ENCODE measurements around the gene PIF1.

The PIF1 gene

GRCh38 chr15:64774629-64775493 is 50.6 kb downstream of the PIF1 start:
- Mint-ChIP-seq H3K4me3 (peak overlapping the region; percentile 59), H3K9me3 (no peaks in the 10 kb centered on the region), H3K4me1 (peaks cover 4% of the 10 kb centered on the region), H3K27ac (ENCODE audit: low read depth) (no peak overlapping the region), H3K27me3 (peaks cover 49% of the 10 kb centered on the region), H3K36me3 (ENCODE audit: insufficient read depth) (peaks cover 2% of the 10 kb centered on the region)
- DNase-seq (ENCODE audit: low spot score in 2 of 2): no peak
- ATAC-seq (replicated peaks; ENCODE audit: extremely low read depth, poor library complexity, severe bottlenecking): no peak

GRCh38 chr15:64774037-64774628 is 51.3 kb downstream of the PIF1 start:
- H3K4me1 Mint-ChIP-seq: peaks cover 4% of the 10 kb centered on the region
- no peak overlapping the region for H3K27ac Mint-ChIP-seq (ENCODE audit: low read depth)
- no peak for DNase-seq (ENCODE audit: low spot score in 2 of 2)
- H3K27me3 Mint-ChIP-seq: peaks cover 51% of the 10 kb centered on the region
- H3K36me3 Mint-ChIP-seq (ENCODE audit: insufficient read depth): peaks cover 2% of the 10 kb centered on the region
- no peaks in the 10 kb centered on the region for H3K9me3 Mint-ChIP-seq
- ATAC-seq (replicated peaks; ENCODE audit: extremely low read depth, poor library complexity, severe bottlenecking): no peak
- peak overlapping the region; percentile 59 for H3K4me3 Mint-ChIP-seq

- Mint-ChIP-seq H3K4me3 (peak overlapping the region; percentile 59), H3K9me3 (no peaks in the 10 kb centered on the region), H3K4me1 (peaks cover 4% of the 10 kb centered on the region), H3K27ac (ENCODE audit: low read depth) (no peak overlapping the region), H3K27me3 (peaks cover 51% of the 10 kb centered on the region), H3K36me3 (ENCODE audit: insufficient read depth) (peaks cover 2% of the 10 kb centered on the region)
- ATAC-seq (replicated peaks; ENCODE audit: extremely low read depth, poor library complexity, severe bottlenecking) (no peak), DNase-seq (ENCODE audit: low spot score in 2 of 2) (no peak)
Observed at GRCh38 chr15:64773606-64774005, 51.8 kb downstream of the PIF1 start.

- Mint-ChIP-seq H3K9me3 (no peaks in the 10 kb centered on the region), H3K27ac (ENCODE audit: low read depth) (no peak overlapping the region), H3K27me3 (peaks cover 51% of the 10 kb centered on the region), H3K4me1 (peaks cover 5% of the 10 kb centered on the region), H3K4me3 (no peak overlapping the region), H3K36me3 (ENCODE audit: insufficient read depth) (peaks cover 2% of the 10 kb centered on the region)
- no peak for ATAC-seq (replicated peaks; ENCODE audit: extremely low read depth, poor library complexity, severe bottlenecking)
- no peak for DNase-seq (ENCODE audit: low spot score in 2 of 2)
Observed at GRCh38 chr15:64772964-64773363, 52.5 kb downstream of the PIF1 start.

GRCh38 chr15:64772488-64772887 is 53.0 kb downstream of the PIF1 start:
- H3K27ac Mint-ChIP-seq (ENCODE audit: low read depth): no peak overlapping the region
- no peaks in the 10 kb centered on the region for H3K9me3 Mint-ChIP-seq
- DNase-seq (ENCODE audit: low spot score in 2 of 2) (no peak), ATAC-seq (replicated peaks; ENCODE audit: extremely low read depth, poor library complexity, severe bottlenecking) (no peak)
- H3K27me3 Mint-ChIP-seq: peaks cover 48% of the 10 kb centered on the region
- peaks cover 9% of the 10 kb centered on the region for H3K4me1 Mint-ChIP-seq
- no peak overlapping the region for H3K4me3 Mint-ChIP-seq
- H3K36me3 Mint-ChIP-seq (ENCODE audit: insufficient read depth): peaks cover 2% of the 10 kb centered on the region

GRCh38 chr15:64770626-64771025 is 54.8 kb downstream of the PIF1 start:
- no peaks in the 10 kb centered on the region for H3K36me3 Mint-ChIP-seq (ENCODE audit: insufficient read depth)
- peaks cover 37% of the 10 kb centered on the region for H3K27me3 Mint-ChIP-seq
- DNase-seq (ENCODE audit: low spot score in 2 of 2): no peak
- H3K4me3 Mint-ChIP-seq: no peak overlapping the region
- no peak overlapping the region for H3K27ac Mint-ChIP-seq (ENCODE audit: low read depth)
- H3K4me1 Mint-ChIP-seq: peaks cover 5% of the 10 kb centered on the region
- H3K9me3 Mint-ChIP-seq: no peaks in the 10 kb centered on the region
- no peak for ATAC-seq (replicated peaks; ENCODE audit: extremely low read depth, poor library complexity, severe bottlenecking)

- Mint-ChIP-seq H3K27ac (ENCODE audit: low read depth) (no peak overlapping the region), H3K4me1 (peaks cover 5% of the 10 kb centered on the region), H3K36me3 (ENCODE audit: insufficient read depth) (no peaks in the 10 kb centered on the region), H3K4me3 (no peak overlapping the region), H3K27me3 (peaks cover 14% of the 10 kb centered on the region), H3K9me3 (no peaks in the 10 kb centered on the region)
- ATAC-seq (replicated peaks; ENCODE audit: extremely low read depth, poor library complexity, severe bottlenecking) (no peak), DNase-seq (ENCODE audit: low spot score in 2 of 2) (no peak)
Observed at GRCh38 chr15:64767203-64767602, 58.2 kb downstream of the PIF1 start.

GRCh38 chr15:64766058-64766457 is 59.4 kb downstream of the PIF1 start:
- DNase-seq (ENCODE audit: low spot score in 2 of 2) (no peak), ATAC-seq (replicated peaks; ENCODE audit: extremely low read depth, poor library complexity, severe bottlenecking) (no peak)
- H3K4me3 Mint-ChIP-seq: no peak overlapping the region
- H3K9me3 Mint-ChIP-seq: no peaks in the 10 kb centered on the region
- H3K4me1 Mint-ChIP-seq: peaks cover 5% of the 10 kb centered on the region
- H3K36me3 Mint-ChIP-seq (ENCODE audit: insufficient read depth): no peaks in the 10 kb centered on the region
- peaks cover 13% of the 10 kb centered on the region for H3K27me3 Mint-ChIP-seq
- no peak overlapping the region for H3K27ac Mint-ChIP-seq (ENCODE audit: low read depth)

Data from central memory CD8-positive, alpha-beta T cell (primary cell).